Measurements from ENCODE around the gene ADAMTS2.

- no peak for TF ChIP-seq CTCF (IDR thresholded peaks at IDR 0.05; ENCODE audit: extremely low read depth in 1 of 2, insufficient read depth in 1 of 2, low read depth in 1 of 2, low read length in 2 of 2)
- TF ChIP-seq MYC (IDR thresholded peaks at IDR 0.05; ENCODE audit: low read depth, low read length): no peak
- no peak for TF ChIP-seq POLR2AphosphoS5 (IDR thresholded peaks at IDR 0.05; ENCODE audit: insufficient read depth, low read depth, low read length)
- TF ChIP-seq POLR2A (IDR thresholded peaks at IDR 0.05; ENCODE audit: low read depth, low read length): no peak
- no peak for TF ChIP-seq MAX (IDR thresholded peaks at IDR 0.05; ENCODE audit: insufficient read depth, insufficient read length)
- no peak for TF ChIP-seq EZH2 (IDR thresholded peaks at IDR 0.05; ENCODE audit: borderline replicate concordance, low read depth, low read length, severe bottlenecking)
- TF ChIP-seq FOS (IDR thresholded peaks at IDR 0.05; ENCODE audit: borderline replicate concordance, insufficient read depth, low read length): no peak
- TF ChIP-seq JUN (IDR thresholded peaks at IDR 0.05; ENCODE audit: borderline replicate concordance, insufficient read depth, insufficient read length, low read depth): no peak
These were observed 101.2 kb downstream of the ADAMTS2 start for GRCh38 chr5:179244044-179244443.
